Measurements from ENCODE around the gene CAMKK1. TPM values are rescaled to one million over a fixed set of nuclear protein-coding genes. Genes with fewer than 3 reads are reported as not detected.
"Not testable (repeated sequence)": the region's sequence is repeated elsewhere in the genome, so short reads cannot be mapped to it uniquely, and the experiment has no call there.

The CAMKK1 gene
- total RNA-seq, 4 donors from 2014 or later: 2.6 to 37.6 (median 6.4) TPM

GRCh38 chr17:3859940-3860339 lies 32.9 kb downstream of the CAMKK1 start:
- Histone ChIP-seq H3K9me3 (no peaks in the 10 kb centered on the region), H3K4me1 (no peaks in the 10 kb centered on the region), H3K4me3 (no peak overlapping the region), H3K27ac (no peak overlapping the region), H3K27me3 (no peaks in the 10 kb centered on the region), H3K36me3 (no peaks in the 10 kb centered on the region)
- TF ChIP-seq, protein P1, sequence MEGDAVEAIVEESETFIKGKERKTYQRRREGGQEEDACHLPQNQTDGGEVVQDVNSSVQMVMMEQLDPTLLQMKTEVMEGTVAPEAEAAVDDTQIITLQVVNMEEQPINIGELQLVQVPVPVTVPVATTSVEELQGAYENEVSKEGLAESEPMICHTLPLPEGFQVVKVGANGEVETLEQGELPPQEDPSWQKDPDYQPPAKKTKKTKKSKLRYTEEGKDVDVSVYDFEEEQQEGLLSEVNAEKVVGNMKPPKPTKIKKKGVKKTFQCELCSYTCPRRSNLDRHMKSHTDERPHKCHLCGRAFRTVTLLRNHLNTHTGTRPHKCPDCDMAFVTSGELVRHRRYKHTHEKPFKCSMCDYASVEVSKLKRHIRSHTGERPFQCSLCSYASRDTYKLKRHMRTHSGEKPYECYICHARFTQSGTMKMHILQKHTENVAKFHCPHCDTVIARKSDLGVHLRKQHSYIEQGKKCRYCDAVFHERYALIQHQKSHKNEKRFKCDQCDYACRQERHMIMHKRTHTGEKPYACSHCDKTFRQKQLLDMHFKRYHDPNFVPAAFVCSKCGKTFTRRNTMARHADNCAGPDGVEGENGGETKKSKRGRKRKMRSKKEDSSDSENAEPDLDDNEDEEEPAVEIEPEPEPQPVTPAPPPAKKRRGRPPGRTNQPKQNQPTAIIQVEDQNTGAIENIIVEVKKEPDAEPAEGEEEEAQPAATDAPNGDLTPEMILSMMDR (IDR thresholded peaks at IDR 0.05): no peak
- TF ChIP-seq POLR2A (IDR thresholded peaks at IDR 0.05): no peak
- no peak for DNase-seq
- intact Hi-C loops (cut with DNase I; ENCODE audit: low total_unique reads): loop anchor here (5.0 kb wide), 1 partner anchor 147 kb away; no protein-coding TSS in a partner anchor

- no peaks in the 10 kb centered on the region for H3K27me3 ChIP-seq
- H3K9me3 ChIP-seq: no peaks in the 10 kb centered on the region
- DNase-seq: no peak
- H3K27ac ChIP-seq: no peak overlapping the region
- no peak overlapping the region for H3K4me3 ChIP-seq
- TF ChIP-seq POLR2A (IDR thresholded peaks at IDR 0.05): no peak
- TF ChIP-seq, protein P1 (IDR thresholded peaks at IDR 0.05): no peak
- intact Hi-C loops (cut with DNase I; ENCODE audit: low total_unique reads): no loop called here
- no peaks in the 10 kb centered on the region for H3K4me1 ChIP-seq
- no peaks in the 10 kb centered on the region for H3K36me3 ChIP-seq
These were observed 35.4 kb downstream of the CAMKK1 start for GRCh38 chr17:3857261-3858105.

DNA sequence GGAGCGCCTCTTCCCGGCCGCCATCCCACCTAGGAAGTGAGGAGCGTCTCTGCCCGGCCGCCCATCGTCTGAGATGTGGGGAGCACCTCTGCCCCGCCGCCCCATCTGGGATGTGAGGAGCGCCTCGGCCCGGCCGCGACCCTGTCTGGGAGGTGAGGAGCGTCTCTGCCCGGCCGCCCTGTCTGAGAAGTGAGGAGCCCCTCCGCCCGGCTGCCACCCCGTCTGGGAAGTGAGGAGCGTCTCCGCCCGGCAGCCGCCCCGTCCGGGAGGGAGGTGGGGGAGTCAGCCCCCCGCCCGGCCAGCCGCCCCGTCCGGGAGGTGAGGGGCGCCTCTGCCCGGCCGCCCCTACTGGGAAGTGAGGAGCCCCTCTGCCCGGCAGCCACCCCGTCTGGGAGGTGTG lies 38.6 kb downstream of the CAMKK1 start:
- intact Hi-C loops (cut with DNase I; ENCODE audit: low total_unique reads); H3K27ac ChIP-seq; H3K9me3 ChIP-seq; H3K4me3 ChIP-seq; H3K27me3 ChIP-seq; DNase-seq; H3K4me1 ChIP-seq; H3K36me3 ChIP-seq: not testable (repeated sequence)

GRCh38 chr17:3852561-3852960 lies 40.3 kb downstream of the CAMKK1 start:
- H3K9me3 ChIP-seq: no peaks in the 10 kb centered on the region
- intact Hi-C loops (cut with DNase I; ENCODE audit: low total_unique reads): no loop called here
- TF ChIP-seq POLR2A (IDR thresholded peaks at IDR 0.05): no peak
- TF ChIP-seq, protein P1 (IDR thresholded peaks at IDR 0.05): no peak
- no peak overlapping the region for H3K27ac ChIP-seq
- no peak overlapping the region for H3K4me3 ChIP-seq
- H3K27me3 ChIP-seq: no peaks in the 10 kb centered on the region
- DNase-seq: no peak
- H3K36me3 ChIP-seq: no peaks in the 10 kb centered on the region
- no peaks in the 10 kb centered on the region for H3K4me1 ChIP-seq

- intact Hi-C loops (cut with DNase I; ENCODE audit: low total_unique reads): no loop called here
- H3K4me1 ChIP-seq: no peaks in the 10 kb centered on the region
- H3K9me3 ChIP-seq: no peaks in the 10 kb centered on the region
- no peaks in the 10 kb centered on the region for H3K36me3 ChIP-seq
- no peak for TF ChIP-seq POLR2A (IDR thresholded peaks at IDR 0.05)
- TF ChIP-seq, protein P1 (IDR thresholded peaks at IDR 0.05): no peak
- DNase-seq: no peak
- H3K27me3 ChIP-seq: no peaks in the 10 kb centered on the region
- H3K27ac ChIP-seq: no peak overlapping the region
- H3K4me3 ChIP-seq: no peak overlapping the region
These were observed 41.3 kb downstream of the CAMKK1 start for GRCh38 chr17:3851461-3852100.
